ENCODE results near the gene NPR2.

The NPR2 gene

DNA sequence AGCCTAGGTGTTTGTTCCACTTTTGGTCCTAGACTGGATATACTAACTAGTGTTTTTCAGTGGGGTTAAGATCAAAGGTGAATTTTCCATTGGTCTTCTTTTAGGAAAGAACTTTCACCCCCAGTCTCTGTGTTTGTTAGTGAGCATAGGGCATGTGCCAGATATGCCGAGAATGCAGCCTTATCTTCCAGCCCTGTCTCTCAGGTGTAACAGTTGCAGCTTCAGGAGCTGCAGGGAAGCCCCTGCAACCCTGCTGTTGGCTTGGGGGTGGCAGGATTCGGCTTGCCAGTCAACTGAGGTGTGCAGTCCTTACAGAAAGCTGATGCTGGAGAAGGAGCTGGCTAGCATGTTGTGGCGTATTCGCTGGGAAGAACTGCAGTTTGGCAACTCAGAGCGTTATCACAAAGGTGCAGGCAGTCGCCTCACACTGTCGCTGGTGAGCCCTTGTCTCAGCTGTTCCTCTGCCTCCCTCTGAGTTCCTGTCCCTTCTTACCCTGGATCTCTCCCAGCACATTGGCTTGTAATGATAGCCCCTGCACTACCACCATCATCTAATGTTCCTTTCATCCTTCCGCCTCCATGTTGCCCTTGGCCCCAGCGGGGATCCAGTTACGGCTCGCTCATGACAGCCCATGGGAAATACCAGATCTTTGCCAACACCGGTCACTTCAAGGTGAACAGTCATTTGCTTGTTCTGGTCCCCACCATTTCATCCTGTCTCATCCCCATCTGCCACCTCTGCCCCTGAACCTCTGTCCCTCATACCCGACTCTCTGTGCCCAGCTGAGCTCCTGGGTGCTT, 10.1 kb downstream of the NPR2 start:
- DNase-seq: no peak

DNA sequence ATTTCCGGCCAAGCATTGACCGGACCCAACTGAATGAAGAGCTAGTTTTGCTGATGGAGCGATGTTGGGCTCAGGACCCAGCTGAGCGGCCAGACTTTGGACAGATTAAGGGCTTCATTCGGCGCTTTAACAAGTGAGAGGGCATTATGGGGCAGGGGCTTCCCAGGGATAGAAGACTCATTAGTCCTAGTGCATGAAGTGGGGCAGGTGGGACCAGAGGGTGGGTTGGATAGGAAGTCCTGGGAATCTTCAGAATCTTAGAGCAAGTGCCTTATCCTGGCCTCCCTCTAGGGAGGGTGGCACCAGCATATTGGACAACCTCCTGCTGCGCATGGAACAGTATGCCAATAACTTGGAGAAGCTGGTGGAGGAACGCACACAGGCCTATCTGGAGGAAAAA, 14.7 kb downstream of the NPR2 start:
- DNase-seq: no peak

DNA sequence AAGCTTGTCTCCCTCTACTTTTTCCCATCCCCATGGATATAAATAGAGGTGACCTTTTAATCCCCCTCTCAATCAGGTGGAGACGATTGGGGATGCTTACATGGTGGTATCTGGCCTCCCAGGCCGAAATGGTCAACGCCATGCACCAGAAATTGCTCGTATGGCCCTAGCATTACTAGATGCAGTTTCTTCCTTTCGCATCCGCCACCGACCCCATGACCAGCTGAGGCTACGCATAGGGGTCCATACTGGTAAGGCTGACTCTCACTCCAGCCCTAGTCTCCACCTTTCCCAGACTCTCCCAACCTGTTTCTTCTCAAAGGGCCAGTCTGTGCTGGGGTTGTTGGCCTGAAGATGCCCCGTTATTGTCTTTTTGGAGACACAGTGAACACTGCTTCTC, 17.0 kb downstream of the NPR2 start:
- no peak for DNase-seq

DNA sequence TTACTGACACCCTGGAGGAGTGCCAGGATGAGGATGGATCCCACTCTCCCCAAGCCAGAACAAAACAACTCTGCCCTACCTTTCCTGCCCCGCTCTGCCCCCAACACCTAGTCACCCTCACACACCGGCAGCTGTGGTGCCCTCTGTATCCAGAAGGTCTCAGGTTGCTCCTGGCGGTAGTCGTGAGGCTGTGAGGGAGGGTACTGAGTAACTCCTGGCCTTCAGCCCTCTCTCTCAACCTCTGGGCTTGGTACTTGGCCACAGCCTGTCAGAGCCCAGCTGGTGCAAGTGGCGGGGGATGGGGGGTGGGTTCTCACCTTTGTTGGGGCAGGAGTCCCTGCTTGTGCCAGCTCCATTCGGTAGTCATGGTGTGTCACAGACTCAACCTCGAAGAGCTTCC, 18.7 kb downstream of the NPR2 start:
- no peak for DNase-seq

DNA sequence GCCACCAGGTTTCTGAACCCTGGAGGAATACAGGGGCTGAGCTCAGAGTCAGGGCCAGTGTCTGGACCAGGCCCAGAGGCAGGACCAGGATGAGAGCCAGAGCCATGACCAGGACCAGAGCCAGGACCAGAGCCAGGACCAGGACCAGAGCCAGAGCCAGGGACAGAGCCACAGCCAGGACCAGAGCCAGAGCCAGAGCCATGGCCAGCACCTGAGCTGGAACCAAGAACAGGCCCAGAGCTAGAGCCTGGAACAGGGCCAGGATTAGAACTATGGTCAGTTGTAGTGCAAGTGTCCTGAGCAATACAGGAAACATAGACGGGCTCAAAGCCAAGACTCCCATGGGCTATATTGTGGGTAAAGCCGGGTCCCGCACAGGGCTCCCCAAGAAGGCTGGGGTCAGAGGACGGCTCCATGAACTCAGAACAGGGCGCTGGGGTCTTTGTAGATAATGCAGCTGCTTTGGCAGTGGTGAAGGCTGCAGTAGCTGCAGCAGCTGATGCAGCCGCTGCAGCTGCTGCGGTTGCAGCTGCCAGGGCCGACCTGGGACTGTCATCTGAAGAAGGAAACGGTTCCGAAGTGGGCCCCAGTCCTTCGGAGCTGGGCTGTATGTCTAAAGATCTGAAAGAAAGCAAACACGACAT, 20.1 kb downstream of the NPR2 start:
- no peak for DNase-seq

DNA sequence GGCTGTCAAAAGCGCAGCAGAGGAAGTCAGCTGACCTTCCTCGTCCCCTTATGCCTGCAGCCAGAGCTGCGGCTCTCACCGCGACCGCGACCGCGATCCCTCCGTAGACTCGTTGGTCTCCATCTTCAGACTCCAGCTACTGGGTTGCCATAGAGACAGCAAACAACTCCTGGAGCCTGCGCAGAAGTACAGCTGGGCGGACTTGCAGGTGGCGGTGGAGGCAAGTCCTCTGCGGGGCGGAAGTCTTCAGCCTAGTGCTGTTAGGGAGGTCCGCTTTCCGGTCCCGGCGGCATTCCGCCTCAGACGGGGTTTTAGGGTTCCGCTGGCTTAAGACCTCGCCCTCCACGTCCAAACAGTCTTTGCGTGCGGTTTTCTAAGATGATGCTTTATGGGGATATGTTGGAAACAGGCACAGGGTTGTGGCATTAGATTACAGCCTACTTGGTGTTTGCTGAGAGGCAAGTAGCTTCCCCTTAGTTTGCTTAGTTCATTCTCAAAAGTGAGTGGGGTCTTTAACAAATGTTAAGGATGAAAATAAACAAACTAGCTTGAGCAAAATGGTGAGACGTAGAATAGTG, 20.7 kb downstream of the NPR2 start, which contains the start of gene SPAG8:
SPAG8 (minus strand) TSS at position 238 of the 578 bp plus-strand sequence; CDS start at position 123, 115 bp downstream.
- DNase-seq: peak; percentile 99

DNA sequence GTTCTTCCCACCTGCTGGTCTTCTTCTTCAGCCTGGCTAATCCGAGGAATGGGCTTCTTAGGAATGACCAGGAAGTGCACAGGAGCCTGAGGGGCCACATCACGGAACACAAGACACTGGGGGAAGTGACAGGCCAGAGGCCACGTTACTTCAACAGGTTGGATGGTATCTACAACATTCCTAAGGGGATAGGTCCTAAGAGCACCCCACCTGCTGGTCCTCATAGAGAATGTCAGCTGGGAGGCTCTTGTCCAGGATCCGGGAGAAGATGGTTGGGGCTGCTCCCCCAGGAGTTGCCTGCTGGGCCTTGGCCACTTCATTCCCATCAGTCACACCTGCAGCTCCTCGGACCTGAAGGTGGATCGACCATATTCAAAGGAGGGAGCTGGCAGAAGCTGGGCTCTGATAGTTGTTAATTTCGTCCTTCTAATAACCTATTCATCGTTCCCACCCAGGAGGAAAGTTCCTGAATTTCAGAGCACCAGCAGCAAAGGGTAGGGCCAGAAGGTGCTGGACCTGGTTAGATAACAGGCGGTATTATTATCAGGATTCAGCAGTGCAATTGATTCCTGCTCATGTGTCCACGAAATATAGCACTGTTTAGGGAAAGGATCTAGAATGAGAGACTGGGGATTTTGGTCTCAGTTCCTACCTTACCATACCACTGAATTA, 22.2 kb downstream of the NPR2 start:
- no peak for DNase-seq

DNA sequence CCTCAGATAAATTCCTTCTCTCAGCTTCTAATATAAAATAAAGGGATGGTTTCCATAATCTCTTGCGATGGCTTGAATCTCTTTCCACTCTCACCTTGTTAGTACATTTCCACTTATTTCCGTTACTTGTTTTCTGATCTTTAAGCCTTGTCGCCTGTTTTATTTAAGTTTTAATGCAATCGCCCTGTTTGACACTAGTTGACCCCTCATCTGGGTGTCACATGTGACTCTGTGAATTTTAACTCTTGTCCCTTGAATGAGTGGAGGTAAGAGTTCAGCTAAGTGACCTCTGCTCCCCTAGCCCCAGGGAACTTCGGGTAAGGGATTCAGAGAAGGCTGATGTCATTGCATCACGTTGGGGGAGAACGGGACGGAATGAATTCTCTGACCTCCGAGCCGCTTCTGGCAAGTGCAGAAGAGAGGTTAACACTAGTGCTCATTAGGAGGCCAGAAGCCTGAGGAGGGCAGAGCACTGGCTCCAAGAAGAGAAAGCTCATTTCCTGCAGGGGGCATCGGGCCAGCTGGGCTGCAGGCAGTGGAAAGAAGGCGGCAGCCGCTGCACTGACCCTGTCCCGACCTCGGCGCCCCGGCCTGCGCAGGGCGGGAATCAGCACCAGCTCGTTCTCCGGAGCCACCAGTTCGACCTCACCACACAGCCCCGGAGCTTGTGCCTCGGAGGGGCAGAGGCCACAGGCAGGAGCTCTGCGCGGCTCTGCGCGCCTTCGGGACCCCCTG, 22.9 kb downstream of the NPR2 start:
- DNase-seq: peak; percentile 35

DNA sequence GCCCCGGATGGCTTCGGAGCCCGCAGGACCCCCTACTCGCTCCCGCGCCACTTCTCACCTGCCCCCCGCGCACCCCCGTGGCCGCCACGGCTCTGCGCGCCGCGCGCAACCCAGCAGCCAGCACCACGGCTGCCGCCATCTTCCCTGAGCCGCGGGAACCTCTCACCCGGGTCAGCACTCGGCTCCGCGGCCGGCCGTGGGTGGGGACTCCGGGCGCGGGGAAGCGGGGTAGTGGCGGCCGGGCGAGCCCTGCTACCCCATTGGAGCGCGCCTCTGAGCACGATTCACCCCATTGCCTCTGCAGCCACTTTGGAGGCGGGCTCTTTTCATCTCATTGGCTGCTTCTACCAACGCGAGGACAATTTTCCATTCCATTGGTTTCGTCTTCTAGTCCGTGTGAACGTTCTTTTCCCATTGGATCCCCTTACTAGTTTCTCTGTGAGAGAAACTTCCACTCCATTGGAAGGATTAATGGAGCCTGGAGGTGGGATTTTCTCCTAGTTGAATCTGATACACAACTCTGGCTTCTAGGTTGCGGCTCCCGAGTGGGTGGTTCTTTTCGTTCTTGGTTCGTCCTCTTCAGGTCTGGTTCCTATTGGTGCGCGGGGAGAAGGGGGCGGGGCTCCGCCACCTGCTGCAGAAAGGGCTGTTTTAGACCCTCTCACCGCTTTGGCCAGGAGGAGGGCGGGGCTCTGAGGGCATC, 23.6 kb downstream of the NPR2 start, which contains the start of gene HINT2:
HINT2 (minus strand) TSS at position 202 of the 703 bp plus-strand sequence; CDS start at position 139, 63 bp downstream.
- peak; percentile 98 for DNase-seq

DNA sequence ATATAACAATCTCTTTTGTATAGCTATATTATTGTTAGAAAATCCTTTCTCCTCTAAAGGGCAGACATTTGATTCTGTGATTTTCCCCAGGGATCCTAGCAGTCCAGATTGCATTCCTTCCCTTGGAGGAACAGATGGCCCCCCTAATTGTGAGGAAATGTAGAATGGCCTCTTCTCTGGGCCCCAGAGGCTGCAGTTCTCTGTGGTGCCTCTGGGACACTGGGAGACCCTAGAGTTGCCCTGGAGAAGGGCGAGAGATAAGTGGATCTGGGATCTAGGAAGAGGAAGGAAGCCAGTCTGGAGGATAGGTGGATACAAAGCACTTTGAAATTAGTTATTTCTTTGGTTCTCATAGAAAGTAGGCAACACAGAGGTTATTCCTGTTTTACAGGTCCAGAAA, 25.3 kb downstream of the NPR2 start:
- DNase-seq: no peak

DNA sequence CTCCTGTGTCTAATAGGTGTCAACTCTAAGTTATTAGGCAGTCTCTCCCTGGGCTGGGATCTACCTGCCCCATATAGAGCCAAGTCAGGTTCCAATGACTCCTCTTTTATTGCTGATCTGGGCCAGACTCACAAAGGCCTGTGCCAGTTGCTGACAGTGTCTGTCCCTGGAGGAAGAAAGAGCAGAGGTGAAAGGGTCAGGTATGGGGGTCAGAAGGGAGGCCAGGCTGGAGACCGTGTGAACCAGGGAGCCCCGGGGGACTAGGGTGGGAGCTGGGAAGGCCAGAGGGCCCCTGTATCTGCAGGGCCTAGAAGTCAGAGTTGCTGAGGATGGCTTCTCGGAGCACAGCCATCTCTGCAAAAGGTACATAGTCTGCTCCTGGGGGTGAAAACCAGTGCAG, 26.9 kb downstream of the NPR2 start:
- DNase-seq: no peak

DNA sequence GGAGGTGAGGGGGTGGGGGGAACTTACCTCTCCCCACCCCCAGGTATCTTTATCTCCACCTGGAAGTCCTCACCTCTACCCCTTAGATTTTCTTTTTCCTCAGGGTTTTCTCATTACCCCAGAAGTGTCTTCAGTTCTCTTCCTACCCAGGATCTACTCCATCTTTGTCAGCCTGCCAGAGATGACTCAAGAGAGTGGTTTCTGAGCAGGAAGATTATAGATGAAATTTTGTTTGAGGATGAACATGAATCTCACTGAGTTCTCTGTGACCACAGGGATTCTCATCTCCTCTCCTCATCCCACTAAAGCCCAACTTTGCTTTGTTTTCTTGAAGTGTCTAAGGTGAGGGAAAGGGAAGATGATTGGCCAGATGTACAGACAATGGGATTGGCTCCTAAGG, 28.7 kb downstream of the NPR2 start:
- DNase-seq: no peak

DNA sequence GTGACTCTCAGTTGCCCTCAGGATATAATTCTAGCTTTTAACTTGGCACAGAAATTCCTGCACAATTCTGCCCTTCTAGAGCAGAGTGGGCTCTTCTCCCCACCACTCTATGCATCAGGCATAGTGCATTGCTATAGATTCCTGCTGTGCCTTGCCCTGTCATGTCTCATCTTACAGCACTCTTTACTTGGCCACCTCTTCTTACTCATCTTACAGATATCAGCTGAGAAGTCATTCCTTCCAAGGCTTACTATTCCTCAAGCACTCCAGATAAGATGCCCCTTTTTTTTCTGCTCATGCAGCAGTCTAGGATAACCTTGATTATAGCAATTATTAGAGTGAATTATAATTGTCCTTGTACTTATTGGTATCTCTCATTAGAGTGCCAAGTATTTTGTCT, 31.5 kb downstream of the NPR2 start:
- DNase-seq: no peak

DNA sequence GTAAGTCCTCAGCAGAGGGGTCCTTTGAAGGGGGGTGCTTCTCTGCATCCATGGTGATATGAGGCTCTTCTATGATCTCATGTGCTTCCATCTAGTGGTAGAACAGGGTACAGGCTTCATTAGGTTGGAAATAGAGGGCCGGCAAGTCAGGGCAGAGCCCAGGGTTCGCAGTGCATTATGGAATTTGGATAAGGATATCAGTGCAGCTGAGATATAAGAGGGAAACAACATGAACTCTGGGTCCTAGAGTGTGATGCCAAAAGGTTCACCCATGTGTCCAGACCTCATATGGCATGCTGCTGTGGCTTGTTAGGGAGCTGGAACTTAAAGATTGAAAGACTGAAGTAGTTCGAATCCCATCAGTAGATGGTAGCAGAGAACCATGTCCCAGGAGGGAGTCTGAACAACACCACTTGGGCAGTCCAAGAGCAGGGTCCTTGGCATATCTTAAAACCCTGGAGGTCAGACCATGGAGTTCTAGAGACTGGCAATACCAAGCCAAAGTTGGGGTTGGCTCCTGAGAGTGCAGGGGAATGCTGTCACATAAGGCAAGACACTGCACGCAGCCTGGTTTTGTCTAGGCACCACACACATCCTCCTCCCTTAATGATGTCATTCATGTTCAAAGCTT, 34.8 kb downstream of the NPR2 start:
- peak; percentile 65 for DNase-seq

DNA sequence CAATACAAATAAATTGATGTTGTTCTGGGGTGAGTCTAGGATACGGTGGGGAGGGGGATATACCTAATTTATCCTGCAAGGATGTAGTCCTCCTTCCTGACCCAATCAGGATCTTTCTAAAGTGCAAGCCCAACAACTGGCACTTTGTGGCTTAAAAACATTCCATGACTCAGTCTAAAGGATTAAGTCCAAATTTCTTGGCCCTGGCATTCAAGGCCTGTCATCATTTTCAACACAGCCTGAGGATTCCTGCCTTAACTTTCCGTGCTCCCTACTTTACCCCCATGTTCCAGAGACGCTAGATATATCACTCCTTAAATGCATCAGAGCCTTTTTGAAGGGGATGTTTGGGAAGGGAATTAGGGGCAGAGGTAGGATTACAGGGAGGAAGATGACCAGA, 36.1 kb downstream of the NPR2 start:
- DNase-seq: no peak

DNA sequence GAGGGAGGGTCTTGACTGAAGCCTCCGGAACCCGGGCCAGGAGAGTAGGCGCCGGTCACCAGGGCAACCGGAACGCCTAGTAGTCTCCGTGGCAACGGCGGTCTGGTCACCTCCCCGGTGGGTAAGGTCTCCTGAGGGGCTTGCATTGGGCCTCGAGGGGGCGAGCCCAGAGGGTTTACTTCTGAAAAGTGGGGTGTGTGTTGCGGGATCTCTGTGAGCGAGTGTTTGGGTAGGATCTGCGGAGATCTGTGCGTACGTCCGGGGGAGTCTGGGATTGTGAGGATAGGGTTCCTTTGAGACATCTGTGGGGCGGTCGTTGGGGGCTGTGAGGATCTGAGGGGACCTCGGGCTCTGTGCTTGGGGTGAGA, 37.3 kb downstream of the NPR2 start, which contains the start of gene FAM221B:
FAM221B (minus strand) TSS at position 17 of the 368 bp plus-strand sequence. CDS start 2,571 bp downstream, outside the sequence.
- DNase-seq: no peak

DNA sequence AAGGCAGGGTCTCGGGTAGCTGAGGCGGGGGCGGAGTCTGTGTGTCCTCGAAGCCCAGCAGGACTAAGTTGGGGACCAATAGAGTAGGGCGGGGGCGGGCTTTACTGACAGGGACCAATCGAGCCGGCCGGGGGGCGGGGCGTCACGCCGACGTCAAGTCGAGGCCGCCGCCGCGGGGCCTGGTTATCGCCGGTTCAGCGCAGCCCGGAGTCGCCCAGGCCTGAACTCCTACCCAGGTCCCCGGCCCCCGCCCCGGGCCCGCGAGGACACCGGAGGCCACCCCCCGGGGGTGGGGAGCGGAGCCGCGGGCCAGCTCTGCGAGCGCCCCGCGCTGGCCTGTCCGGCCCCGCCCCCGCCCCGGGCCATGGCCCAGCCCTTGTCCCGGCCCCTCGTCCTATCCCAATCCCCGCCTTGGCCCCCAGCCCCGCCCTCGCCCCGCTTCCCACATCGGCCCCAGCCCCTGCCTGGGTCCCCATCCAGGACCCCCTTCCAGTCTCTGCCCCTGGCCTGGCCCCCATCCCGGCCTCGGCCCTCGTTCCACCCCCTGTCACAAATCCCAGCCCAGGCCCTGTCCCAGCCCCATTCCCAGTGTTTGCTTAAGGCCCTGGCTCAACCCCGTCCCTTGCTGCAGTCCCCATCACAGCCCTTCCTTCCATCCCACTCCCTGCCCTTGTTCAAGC, 37.8 kb downstream of the NPR2 start, which contains the start of gene TMEM8B:
TMEM8B (plus strand) TSS at position 145 of the 680 bp plus-strand sequence; CDS start at position 365, 220 bp downstream.
- DNase-seq: peak; percentile 93

DNA sequence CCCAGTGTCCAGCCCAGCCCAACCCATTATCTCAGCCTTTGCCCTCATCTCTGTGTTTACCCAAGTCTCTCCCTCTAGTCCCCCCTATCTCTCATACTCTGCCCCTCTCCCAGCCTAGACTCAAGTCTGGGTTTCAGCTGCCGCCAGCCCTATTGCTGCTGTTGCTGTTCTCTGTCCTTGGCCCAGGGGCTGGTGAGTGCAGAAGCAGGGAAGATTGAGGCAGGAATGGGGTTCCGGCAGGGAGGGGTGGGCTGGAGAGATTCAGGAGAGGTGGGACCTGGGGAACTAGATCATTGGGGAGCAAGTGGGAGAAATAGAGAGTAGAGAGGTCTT, 38.3 kb downstream of the NPR2 start:
- DNase-seq: no peak

DNA sequence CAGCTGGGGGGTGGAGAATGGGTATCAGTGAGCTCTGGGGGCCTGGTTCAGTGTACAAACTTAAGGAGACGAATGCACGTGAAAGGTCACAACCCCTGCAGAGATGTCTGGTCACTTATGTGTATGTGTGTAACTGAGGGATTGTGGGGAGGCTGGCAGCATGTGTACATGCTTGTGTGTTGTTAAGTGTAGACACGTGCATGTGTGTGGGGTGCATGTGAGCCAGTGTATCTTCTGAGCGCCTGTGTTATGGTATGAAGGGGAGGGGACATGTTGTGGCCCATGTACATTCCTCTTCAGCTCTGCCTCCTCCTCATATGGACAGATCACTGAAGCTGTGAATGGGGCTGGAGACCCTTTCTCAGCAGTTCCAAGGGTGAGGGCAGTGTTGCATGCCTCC, 39.6 kb downstream of the NPR2 start:
- no peak for DNase-seq

DNA sequence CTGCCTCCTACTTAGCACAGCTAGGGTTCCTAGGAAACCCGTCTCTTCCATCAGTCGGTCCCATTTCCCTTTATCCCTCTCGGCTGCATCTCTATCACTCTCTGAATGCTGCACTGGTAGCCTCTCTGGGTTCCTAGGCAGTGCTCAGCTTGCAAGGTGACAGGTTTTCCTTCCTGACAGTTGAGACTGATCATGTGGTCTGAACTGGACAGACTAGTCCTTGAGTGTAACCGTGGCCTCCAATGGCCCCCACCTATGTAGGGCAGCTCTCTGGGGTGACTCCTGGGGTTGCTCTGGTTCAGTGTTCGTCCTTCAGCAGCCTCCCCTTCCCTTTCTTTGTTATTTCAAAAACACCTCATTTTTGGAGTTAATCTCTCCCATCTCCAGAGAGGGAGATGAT, 41.4 kb downstream of the NPR2 start:
- DNase-seq: no peak
